ENCODE measurements around the gene UBXN4. TPM values are rescaled to one million over a fixed set of nuclear protein-coding genes. Genes with fewer than 3 reads are reported as not detected.

UBXN4 gene
- total and polyA plus RNA-seq, 2 of the 13 experiments (the other 11 are each of a cell fraction or from before 2014, with no cell fraction given) = 74.2 to 104 TPM

GRCh38 chr2:135741395-135742324 lies at the start of gene UBXN4 (continued):
- TF ChIP-seq HIC2 (CRISPR knock-in tag; IDR thresholded peaks at IDR 0.05; ENCODE audit: low read depth) = peak; percentile 49; the same call in 1 of the 2 replicates
- TF ChIP-seq ZNF572 (CRISPR knock-in tag; IDR thresholded peaks at IDR 0.05) = no peak
- TF ChIP-seq PAF1 (CRISPR knock-in tag; IDR thresholded peaks at IDR 0.05) = no peak
- TF ChIP-seq ZNF253 (CRISPR knock-in tag; IDR thresholded peaks at IDR 0.05; ENCODE audit: borderline replicate concordance) = no peak
- no peak for TF ChIP-seq ZNF841 (CRISPR knock-in tag; IDR thresholded peaks at IDR 0.05; ENCODE audit: borderline replicate concordance)
- TF ChIP-seq, protein P1, sequence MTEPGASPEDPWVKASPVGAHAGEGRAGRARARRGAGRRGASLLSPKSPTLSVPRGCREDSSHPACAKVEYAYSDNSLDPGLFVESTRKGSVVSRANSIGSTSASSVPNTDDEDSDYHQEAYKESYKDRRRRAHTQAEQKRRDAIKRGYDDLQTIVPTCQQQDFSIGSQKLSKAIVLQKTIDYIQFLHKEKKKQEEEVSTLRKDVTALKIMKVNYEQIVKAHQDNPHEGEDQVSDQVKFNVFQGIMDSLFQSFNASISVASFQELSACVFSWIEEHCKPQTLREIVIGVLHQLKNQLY (CRISPR knock-in tag; IDR thresholded peaks at IDR 0.05) = peak; percentile 62
- TF ChIP-seq, protein P2, sequence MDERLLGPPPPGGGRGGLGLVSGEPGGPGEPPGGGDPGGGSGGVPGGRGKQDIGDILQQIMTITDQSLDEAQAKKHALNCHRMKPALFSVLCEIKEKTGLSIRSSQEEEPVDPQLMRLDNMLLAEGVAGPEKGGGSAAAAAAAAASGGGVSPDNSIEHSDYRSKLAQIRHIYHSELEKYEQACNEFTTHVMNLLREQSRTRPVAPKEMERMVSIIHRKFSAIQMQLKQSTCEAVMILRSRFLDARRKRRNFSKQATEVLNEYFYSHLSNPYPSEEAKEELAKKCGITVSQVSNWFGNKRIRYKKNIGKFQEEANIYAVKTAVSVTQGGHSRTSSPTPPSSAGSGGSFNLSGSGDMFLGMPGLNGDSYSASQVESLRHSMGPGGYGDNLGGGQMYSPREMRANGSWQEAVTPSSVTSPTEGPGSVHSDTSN (CRISPR knock-in tag; IDR thresholded peaks at IDR 0.05) = no peak
- TF ChIP-seq ZBTB42 (CRISPR knock-in tag; IDR thresholded peaks at IDR 0.05) = peak; percentile 85; the same call in 1 of the 2 replicates
- no peak for TF ChIP-seq HOXA9 (CRISPR knock-in tag; IDR thresholded peaks at IDR 0.05; ENCODE audit: borderline replicate concordance)
- peak in 1 of 2 experiments; percentile 86; a peak in 2 of 4 replicates for TF ChIP-seq KLF16 (CRISPR knock-in tag; IDR thresholded peaks at IDR 0.05)
- TF ChIP-seq GPBP1L1 (CRISPR knock-in tag; IDR thresholded peaks at IDR 0.05) = no peak
- peak; percentile 92; the same call in 1 of the 2 replicates for TF ChIP-seq TBX2 (CRISPR knock-in tag; IDR thresholded peaks at IDR 0.05; ENCODE audit: borderline replicate concordance)
- TF ChIP-seq ZNF143 (CRISPR knock-in tag; IDR thresholded peaks at IDR 0.05) = peak; percentile 96
- TF ChIP-seq NR2F6 (IDR thresholded peaks at IDR 0.05) = no peak
- TF ChIP-seq NR2F6 (CRISPR knock-in tag; IDR thresholded peaks at IDR 0.05) = peak; percentile 54
- TF ChIP-seq FOSL2 (CRISPR knock-in tag; IDR thresholded peaks at IDR 0.05) = peak; percentile 99
- peak; percentile 91 for TF ChIP-seq ZNF709 (CRISPR knock-in tag; IDR thresholded peaks at IDR 0.05)
- TF ChIP-seq, protein P3, sequence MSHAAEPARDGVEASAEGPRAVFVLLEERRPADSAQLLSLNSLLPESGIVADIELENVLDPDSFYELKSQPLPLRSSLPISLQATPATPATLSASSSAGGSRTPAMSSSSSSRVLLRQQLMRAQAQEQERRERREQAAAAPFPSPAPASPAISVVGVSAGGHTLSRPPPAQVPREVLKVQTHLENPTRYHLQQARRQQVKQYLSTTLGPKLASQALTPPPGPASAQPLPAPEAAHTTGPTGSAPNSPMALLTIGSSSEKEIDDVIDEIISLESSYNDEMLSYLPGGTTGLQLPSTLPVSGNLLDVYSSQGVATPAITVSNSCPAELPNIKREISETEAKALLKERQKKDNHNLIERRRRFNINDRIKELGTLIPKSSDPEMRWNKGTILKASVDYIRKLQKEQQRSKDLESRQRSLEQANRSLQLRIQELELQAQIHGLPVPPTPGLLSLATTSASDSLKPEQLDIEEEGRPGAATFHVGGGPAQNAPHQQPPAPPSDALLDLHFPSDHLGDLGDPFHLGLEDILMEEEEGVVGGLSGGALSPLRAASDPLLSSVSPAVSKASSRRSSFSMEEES (CRISPR knock-in tag; IDR thresholded peaks at IDR 0.05) = no peak; the same call in 1 of the 2 replicates
- TF ChIP-seq, protein P4, sequence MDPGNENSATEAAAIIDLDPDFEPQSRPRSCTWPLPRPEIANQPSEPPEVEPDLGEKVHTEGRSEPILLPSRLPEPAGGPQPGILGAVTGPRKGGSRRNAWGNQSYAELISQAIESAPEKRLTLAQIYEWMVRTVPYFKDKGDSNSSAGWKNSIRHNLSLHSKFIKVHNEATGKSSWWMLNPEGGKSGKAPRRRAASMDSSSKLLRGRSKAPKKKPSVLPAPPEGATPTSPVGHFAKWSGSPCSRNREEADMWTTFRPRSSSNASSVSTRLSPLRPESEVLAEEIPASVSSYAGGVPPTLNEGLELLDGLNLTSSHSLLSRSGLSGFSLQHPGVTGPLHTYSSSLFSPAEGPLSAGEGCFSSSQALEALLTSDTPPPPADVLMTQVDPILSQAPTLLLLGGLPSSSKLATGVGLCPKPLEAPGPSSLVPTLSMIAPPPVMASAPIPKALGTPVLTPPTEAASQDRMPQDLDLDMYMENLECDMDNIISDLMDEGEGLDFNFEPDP (CRISPR knock-in tag; conservative IDR thresholded peaks at IDR 0.05) = no peak
- TF ChIP-seq DDIT3 (CRISPR knock-in tag; IDR thresholded peaks at IDR 0.05) = no peak
- no peak for TF ChIP-seq NFIB (CRISPR knock-in tag; IDR thresholded peaks at IDR 0.05; ENCODE audit: borderline replicate concordance)
- peak; percentile 80 for TF ChIP-seq ISL2 (CRISPR knock-in tag; IDR thresholded peaks at IDR 0.05)

Measured in HepG2 (cell line).